ENCODE results near the gene SPAG8.

SPAG8 gene

GRCh38 chr9:35767458-35767857, 44.6 kb downstream of the SPAG8 start:
- peaks cover 0 to 5% (median 0%) of the 10 kb centered on the region in 10 experiments; a peak in 1 of 20 replicates for H3K4me1 ChIP-seq
- H3K9ac ChIP-seq = no peak overlapping the region
- TF ChIP-seq Cebpa-rat (IDR thresholded peaks at IDR 0.05) = no peak
- H3K27me3 ChIP-seq = no peaks in the 10 kb centered on the region
- no peak overlapping the region for H3K4me3 ChIP-seq
- no peaks in the 10 kb centered on the region for H3K36me3 ChIP-seq
- no peak overlapping the region for H3K4me2 ChIP-seq
- no peak overlapping the region for H3K27ac ChIP-seq
- H4K20me1 ChIP-seq = no peaks in the 10 kb centered on the region
- H3K9me3 ChIP-seq (replicated peaks in 1 of 11) = 0 out of 22 replicates have a peak, but pooled peaks cover 0 to 4% (median 0%) of the 10 kb centered on the region in 11 experiments

- no peak for TF ChIP-seq Cebpa-rat (IDR thresholded peaks at IDR 0.05)
- H3K4me3 ChIP-seq = no peak overlapping the region
- H3K27ac ChIP-seq = no peak overlapping the region
- 0 out of 22 replicates have a peak, but pooled peaks cover 0 to 4% (median 0%) of the 10 kb centered on the region in 11 experiments for H3K9me3 ChIP-seq (replicated peaks in 1 of 11)
- no peaks in the 10 kb centered on the region for H3K36me3 ChIP-seq
- no peaks in the 10 kb centered on the region for H3K27me3 ChIP-seq
- H3K4me2 ChIP-seq = no peak overlapping the region
- no peak overlapping the region for H3K9ac ChIP-seq
- H4K20me1 ChIP-seq = no peaks in the 10 kb centered on the region
- H3K4me1 ChIP-seq = peaks cover 0 to 7% (median 0%) of the 10 kb centered on the region in 10 experiments; a peak in 3 of 20 replicates
Observed at GRCh38 chr9:35766997-35767396, 45.1 kb downstream of the SPAG8 start.

- no peak for TF ChIP-seq Cebpa-rat (IDR thresholded peaks at IDR 0.05)
- 0 out of 22 replicates have a peak, but pooled peaks cover 0 to 4% (median 0%) of the 10 kb centered on the region in 11 experiments for H3K9me3 ChIP-seq (replicated peaks in 1 of 11)
- no peaks in the 10 kb centered on the region for H3K27me3 ChIP-seq
- H3K4me2 ChIP-seq = no peak overlapping the region
- no peak overlapping the region for H3K4me3 ChIP-seq
- H3K36me3 ChIP-seq = no peaks in the 10 kb centered on the region
- peaks cover 16 to 38% (median 27%) of the 10 kb centered on the region in 10 experiments for H3K4me1 ChIP-seq
- H4K20me1 ChIP-seq = no peaks in the 10 kb centered on the region
- no peak overlapping the region for H3K27ac ChIP-seq
- H3K9ac ChIP-seq = no peak overlapping the region
Observed at GRCh38 chr9:35763803-35764202, 48.3 kb downstream of the SPAG8 start.

GRCh38 chr9:35763181-35763580, 48.9 kb downstream of the SPAG8 start:
- H3K4me1 ChIP-seq = peaks cover 23 to 44% (median 33%) of the 10 kb centered on the region in 10 experiments
- H3K27ac ChIP-seq = no peak overlapping the region
- H3K4me2 ChIP-seq = no peak overlapping the region
- H3K4me3 ChIP-seq = no peak overlapping the region
- H3K9me3 ChIP-seq (replicated peaks in 1 of 11) = 0 out of 22 replicates have a peak, but pooled peaks cover 0 to 4% (median 0%) of the 10 kb centered on the region in 11 experiments
- no peak for TF ChIP-seq Cebpa-rat (IDR thresholded peaks at IDR 0.05)
- H3K9ac ChIP-seq = no peak overlapping the region
- no peaks in the 10 kb centered on the region for H3K27me3 ChIP-seq
- no peaks in the 10 kb centered on the region for H3K36me3 ChIP-seq
- no peaks in the 10 kb centered on the region for H4K20me1 ChIP-seq

GRCh38 chr9:35760651-35761050, 51.4 kb downstream of the SPAG8 start:
- Histone ChIP-seq H4K20me1 (peaks cover 0 to 7% (median 0%) of the 10 kb centered on the region in 11 experiments; a peak in 1 of 22 replicates), H3K9ac (no peak overlapping the region; a peak in 1 of 22 replicates), H3K4me1 (peaks cover 48 to 69% (median 59%) of the 10 kb centered on the region in 10 experiments), H3K27me3 (no peaks in the 10 kb centered on the region), H3K4me2 (peak overlapping the region; percentile 41 to 99 (median 79)), H3K9me3 (replicated peaks in 1 of 11) (0 out of 22 replicates have a peak, but pooled peaks cover 0 to 4% (median 0%) of the 10 kb centered on the region in 11 experiments), H3K27ac (peak overlapping the region in 3 of 11 experiments; percentile 14 to 51 (median 40); a peak in 3 of 22 replicates), H3K36me3 (no peaks in the 10 kb centered on the region), H3K4me3 (peak overlapping the region in 1 of 10 experiments; percentile 5; a peak in 1 of 20 replicates)
- no peak for TF ChIP-seq Cebpa-rat (IDR thresholded peaks at IDR 0.05)

- Histone ChIP-seq H4K20me1 (peaks cover 0 to 7% (median 0%) of the 10 kb centered on the region in 11 experiments; a peak in 1 of 22 replicates), H3K9ac (no peak overlapping the region), H3K27ac (no peak overlapping the region), H3K4me2 (peak overlapping the region in 10 of 11 experiments; percentile 41 to 99 (median 93); a peak in 17 of 22 replicates), H3K4me3 (no peak overlapping the region), H3K9me3 (replicated peaks in 1 of 11) (0 out of 22 replicates have a peak, but pooled peaks cover 0 to 4% (median 0%) of the 10 kb centered on the region in 11 experiments), H3K27me3 (no peaks in the 10 kb centered on the region), H3K36me3 (peaks cover 0 to 7% (median 0%) of the 10 kb centered on the region in 11 experiments; a peak in 8 of 22 replicates), H3K4me1 (peaks cover 50 to 75% (median 67%) of the 10 kb centered on the region in 10 experiments)
- no peak for TF ChIP-seq Cebpa-rat (IDR thresholded peaks at IDR 0.05)
Observed at GRCh38 chr9:35759795-35760194, 52.3 kb downstream of the SPAG8 start.
